ENCODE data around the gene PDZRN3.

The PDZRN3 gene

GRCh38 chr3:73437828-73438227 is 186.9 kb downstream of the PDZRN3 start (continued):
- TF ChIP-seq CSRNP3 (CRISPR knock-in tag; IDR thresholded peaks at IDR 0.05) (no peak), TCF4 (CRISPR knock-in tag; IDR thresholded peaks at IDR 0.05; ENCODE audit: borderline replicate concordance) (no peak), POU6F1 (CRISPR knock-in tag; IDR thresholded peaks at IDR 0.05; ENCODE audit: borderline replicate concordance, low read depth) (no peak), PATZ1 (CRISPR knock-in tag; IDR thresholded peaks at IDR 0.05; ENCODE audit: borderline replicate concordance) (no peak), TOX (CRISPR knock-in tag; IDR thresholded peaks at IDR 0.05; ENCODE audit: borderline replicate concordance) (no peak), ISL1 (CRISPR knock-in tag; IDR thresholded peaks at IDR 0.05) (no peak)

GRCh38 chr3:73435055-73435454 is 189.7 kb downstream of the PDZRN3 start:
- no peak for TF ChIP-seq ZFP30 (CRISPR knock-in tag; IDR thresholded peaks at IDR 0.05)
- no peak for TF ChIP-seq CREB5 (CRISPR knock-in tag; IDR thresholded peaks at IDR 0.05; ENCODE audit: low read depth)
- TF ChIP-seq CSRNP3 (CRISPR knock-in tag; IDR thresholded peaks at IDR 0.05), result no peak
- TF ChIP-seq TSHZ2 (CRISPR knock-in tag; IDR thresholded peaks at IDR 0.05), result no peak
- no peak for TF ChIP-seq BACH2 (CRISPR knock-in tag; IDR thresholded peaks at IDR 0.05; ENCODE audit: borderline replicate concordance)
- TF ChIP-seq TOX (CRISPR knock-in tag; IDR thresholded peaks at IDR 0.05; ENCODE audit: borderline replicate concordance), result no peak
- TF ChIP-seq PATZ1 (CRISPR knock-in tag; IDR thresholded peaks at IDR 0.05; ENCODE audit: borderline replicate concordance), result no peak
- TF ChIP-seq PPARA (CRISPR knock-in tag; IDR thresholded peaks at IDR 0.05; ENCODE audit: borderline replicate concordance), result no peak
- no peak for TF ChIP-seq CSDC2 (CRISPR knock-in tag; IDR thresholded peaks at IDR 0.05)
- no peak for ATAC-seq

- ATAC-seq, result no peak
- no peak for TF ChIP-seq POU6F1 (CRISPR knock-in tag; IDR thresholded peaks at IDR 0.05; ENCODE audit: borderline replicate concordance, low read depth)
- TF ChIP-seq ISL1 (CRISPR knock-in tag; IDR thresholded peaks at IDR 0.05), result no peak
- TF ChIP-seq TOX (CRISPR knock-in tag; IDR thresholded peaks at IDR 0.05; ENCODE audit: borderline replicate concordance), result no peak
- TF ChIP-seq GLIS3 (CRISPR knock-in tag; IDR thresholded peaks at IDR 0.05), result no peak
- no peak for TF ChIP-seq ZNF70 (CRISPR knock-in tag; IDR thresholded peaks at IDR 0.05)
- TF ChIP-seq ZNF565 (CRISPR knock-in tag; conservative IDR thresholded peaks at IDR 0.05; ENCODE audit: low read depth), result no peak
- no peak for TF ChIP-seq TSHZ2 (CRISPR knock-in tag; IDR thresholded peaks at IDR 0.05)
- no peak for TF ChIP-seq CSRNP3 (CRISPR knock-in tag; IDR thresholded peaks at IDR 0.05)
- no peak for TF ChIP-seq ZNF8 (CRISPR knock-in tag; IDR thresholded peaks at IDR 0.05)
- no peak for TF ChIP-seq ZFP30 (CRISPR knock-in tag; IDR thresholded peaks at IDR 0.05)
These were observed 191.1 kb downstream of the PDZRN3 start for GRCh38 chr3:73433687-73434086.
